OCI-LY3 (cell line): ENCODE measurements around the gene BICRA.

ENCODE experiments used
- H2AFZ ChIP-seq: fragments of 200-600, 300-600 bp; shearing (Covaris generic); 2 replicates; pipeline ENCODE4 v1.6.0; 2014; ENCODE audit warnings: antibody characterized with exemption, low read depth, low read length
- H3K27ac ChIP-seq: fragments of 200-600, 300-600 bp; sonication (generic); 2 replicates; pipeline ENCODE4 v1.5.1; 2014; ENCODE audit warnings: mild to moderate bottlenecking, low read length, moderate library complexity, mixed read lengths
- H3K27me3 ChIP-seq: fragments of 200-600, 300-600 bp; sonication (generic); 2 replicates; pipeline ENCODE4 v1.6.1; 2014; ENCODE audit warnings: low read depth, low read length, mixed read lengths
- H3K36me3 ChIP-seq: fragments of 200-600, 300-600 bp; sonication (generic); replicated peaks from 2 replicates; pipeline ENCODE3; 2014; ENCODE audit warnings: low read depth, low read length, mixed read lengths
- H3K4me1 ChIP-seq: fragments of 300-600, 200-600 bp; sonication (generic); 2 replicates; pipeline ENCODE4 v1.6.1; 2014; ENCODE audit warnings: low read length, mixed read lengths
- H3K4me2 ChIP-seq: fragments of 200-600, 300-600 bp; sonication (generic); 2 replicates; pipeline ENCODE4 v1.6.1; 2014; ENCODE audit warnings: low read length, mixed read lengths
- H3K4me3 ChIP-seq: fragments of 300-600, 200-600 bp; sonication (generic); 2 replicates; pipeline ENCODE4 v1.5.1; 2014; ENCODE audit warnings: antibody characterized with exemption, mild to moderate bottlenecking, low read length, moderate library complexity
- H3K79me2 ChIP-seq: fragments of 300-600, 200-600 bp; shearing (Covaris generic); 2 replicates; pipeline ENCODE4 v1.6.1; 2014; ENCODE audit warnings: mild to moderate bottlenecking, low read length, mixed read lengths
- H3K9ac ChIP-seq: fragments of 300-600, 200-600 bp; shearing (Covaris generic); 2 replicates; pipeline ENCODE4 v1.6.0; 2014; ENCODE audit warnings: mild to moderate bottlenecking, low read length, moderate library complexity
- H3K9me3 ChIP-seq: fragments of 200-600, 300-600 bp; shearing (Covaris generic); 2 replicates; pipeline ENCODE4 v1.6.1; 2014; ENCODE audit warnings: low read length, mixed read lengths; ENCODE audit not compliant: insufficient read depth
- H4K20me1 ChIP-seq: fragments of 200-600, 300-600 bp; sonication (generic); 2 replicates; pipeline ENCODE4 v1.6.1; 2016; ENCODE audit warnings: low read length, mixed read lengths; ENCODE audit not compliant: insufficient read depth
- CTCF ChIP-seq: fragments of 200-600, 300-600 bp; sonication (generic); IDR thresholded peaks from 2 replicates; pipeline ENCODE4 v1.5.1; 2014; ENCODE audit warnings: antibody characterized with exemption, low read length, low read depth
- EZH2phosphoT487 ChIP-seq: fragments of 200-600 bp; shearing (Covaris generic); IDR thresholded peaks from 2 replicates; pipeline ENCODE4 v1.6.1; 2018; ENCODE audit warnings: antibody characterized with exemption, mixed run types, low read depth

Gene BICRA

GRCh38 chr19:47699360-47699917, 90.5 kb downstream of the BICRA start:
- Histone ChIP-seq H4K20me1 (no peaks in the 10 kb centered on the region), H3K27ac (no peak overlapping the region), H3K27me3 (no peaks in the 10 kb centered on the region), H3K4me3 (no peak overlapping the region), H3K79me2 (no peaks in the 10 kb centered on the region), H3K9ac (no peak overlapping the region), H3K9me3 (no peaks in the 10 kb centered on the region), H3K4me1 (peaks cover 3% of the 10 kb centered on the region; the same call in 1 of the 2 replicates), H3K36me3 (peaks cover 11% of the 10 kb centered on the region), H2AFZ (no peak overlapping the region), H3K4me2 (no peak overlapping the region)
- no peak for TF ChIP-seq EZH2phosphoT487
- TF ChIP-seq CTCF, result peak; percentile 87

GRCh38 chr19:47700934-47701716, 92.2 kb downstream of the BICRA start:
- Histone ChIP-seq H3K79me2 (no peaks in the 10 kb centered on the region), H3K36me3 (peaks cover 11% of the 10 kb centered on the region), H3K27me3 (no peaks in the 10 kb centered on the region), H3K27ac (no peak overlapping the region), H3K9me3 (no peaks in the 10 kb centered on the region), H3K9ac (no peak overlapping the region), H2AFZ (no peak overlapping the region), H4K20me1 (no peaks in the 10 kb centered on the region), H3K4me1 (peaks cover 3% of the 10 kb centered on the region; the same call in 1 of the 2 replicates), H3K4me2 (no peak overlapping the region), H3K4me3 (no peak overlapping the region)
- no peak for TF ChIP-seq CTCF
- TF ChIP-seq EZH2phosphoT487, result no peak

GRCh38 chr19:47701717-47702552, 93.0 kb downstream of the BICRA start:
- Histone ChIP-seq H2AFZ (no peak overlapping the region), H4K20me1 (no peaks in the 10 kb centered on the region), H3K4me3 (no peak overlapping the region), H3K27me3 (no peaks in the 10 kb centered on the region), H3K9ac (no peak overlapping the region), H3K9me3 (no peaks in the 10 kb centered on the region), H3K36me3 (peaks cover 11% of the 10 kb centered on the region), H3K27ac (no peak overlapping the region), H3K79me2 (no peaks in the 10 kb centered on the region), H3K4me2 (no peak overlapping the region), H3K4me1 (peaks cover 3% of the 10 kb centered on the region; the same call in 1 of the 2 replicates)
- TF ChIP-seq CTCF (no peak), EZH2phosphoT487 (no peak)

GRCh38 chr19:47702671-47703070, 93.7 kb downstream of the BICRA start:
- H4K20me1 ChIP-seq, result no peaks in the 10 kb centered on the region
- H3K9me3 ChIP-seq, result no peaks in the 10 kb centered on the region
- H3K27ac ChIP-seq, result no peak overlapping the region
- H3K27me3 ChIP-seq, result no peaks in the 10 kb centered on the region
- H3K79me2 ChIP-seq, result no peaks in the 10 kb centered on the region
- no peak overlapping the region for H3K4me2 ChIP-seq
- H2AFZ ChIP-seq, result no peak overlapping the region
- H3K9ac ChIP-seq, result no peak overlapping the region
- peaks cover 3% of the 10 kb centered on the region; the same call in 1 of the 2 replicates for H3K4me1 ChIP-seq
- TF ChIP-seq CTCF (no peak), EZH2phosphoT487 (no peak)
- peaks cover 11% of the 10 kb centered on the region for H3K36me3 ChIP-seq
- H3K4me3 ChIP-seq, result no peak overlapping the region
